ENCODE data around the gene ST3GAL5.

DNA sequence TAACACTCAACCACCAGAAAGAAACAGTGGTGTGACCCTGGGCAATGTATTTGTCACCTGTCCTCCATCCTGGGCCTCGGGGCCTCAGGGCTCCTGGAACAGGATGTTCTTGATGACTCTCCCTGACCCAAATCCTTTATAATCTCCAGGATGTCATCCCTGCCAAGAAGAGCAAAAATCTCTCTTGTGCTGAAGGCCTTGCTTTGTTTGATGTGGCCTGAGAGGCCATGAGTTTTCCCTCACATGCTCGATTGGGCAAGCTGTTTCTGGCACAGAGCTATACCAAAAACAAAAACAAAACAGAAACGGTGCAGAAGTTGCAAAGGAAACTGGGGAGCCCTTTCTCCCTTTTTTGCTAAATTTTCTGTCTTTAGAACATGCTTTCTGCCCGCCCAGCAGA, 35.7 kb upstream of the ST3GAL5 start:
- no peak for TF ChIP-seq RCOR1 (IDR thresholded peaks at IDR 0.05; ENCODE audit: low read length)
- TF ChIP-seq, protein P1, sequence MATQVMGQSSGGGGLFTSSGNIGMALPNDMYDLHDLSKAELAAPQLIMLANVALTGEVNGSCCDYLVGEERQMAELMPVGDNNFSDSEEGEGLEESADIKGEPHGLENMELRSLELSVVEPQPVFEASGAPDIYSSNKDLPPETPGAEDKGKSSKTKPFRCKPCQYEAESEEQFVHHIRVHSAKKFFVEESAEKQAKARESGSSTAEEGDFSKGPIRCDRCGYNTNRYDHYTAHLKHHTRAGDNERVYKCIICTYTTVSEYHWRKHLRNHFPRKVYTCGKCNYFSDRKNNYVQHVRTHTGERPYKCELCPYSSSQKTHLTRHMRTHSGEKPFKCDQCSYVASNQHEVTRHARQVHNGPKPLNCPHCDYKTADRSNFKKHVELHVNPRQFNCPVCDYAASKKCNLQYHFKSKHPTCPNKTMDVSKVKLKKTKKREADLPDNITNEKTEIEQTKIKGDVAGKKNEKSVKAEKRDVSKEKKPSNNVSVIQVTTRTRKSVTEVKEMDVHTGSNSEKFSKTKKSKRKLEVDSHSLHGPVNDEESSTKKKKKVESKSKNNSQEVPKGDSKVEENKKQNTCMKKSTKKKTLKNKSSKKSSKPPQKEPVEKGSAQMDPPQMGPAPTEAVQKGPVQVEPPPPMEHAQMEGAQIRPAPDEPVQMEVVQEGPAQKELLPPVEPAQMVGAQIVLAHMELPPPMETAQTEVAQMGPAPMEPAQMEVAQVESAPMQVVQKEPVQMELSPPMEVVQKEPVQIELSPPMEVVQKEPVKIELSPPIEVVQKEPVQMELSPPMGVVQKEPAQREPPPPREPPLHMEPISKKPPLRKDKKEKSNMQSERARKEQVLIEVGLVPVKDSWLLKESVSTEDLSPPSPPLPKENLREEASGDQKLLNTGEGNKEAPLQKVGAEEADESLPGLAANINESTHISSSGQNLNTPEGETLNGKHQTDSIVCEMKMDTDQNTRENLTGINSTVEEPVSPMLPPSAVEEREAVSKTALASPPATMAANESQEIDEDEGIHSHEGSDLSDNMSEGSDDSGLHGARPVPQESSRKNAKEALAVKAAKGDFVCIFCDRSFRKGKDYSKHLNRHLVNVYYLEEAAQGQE (IDR thresholded peaks at IDR 0.05; ENCODE audit: low read depth, low read length), result no peak
